Neural progenitor cell (in vitro differentiated cells): ENCODE measurements around the gene STX16.

Source experiments
- CTCF ChIP-seq: fragments of 200-600 bp; sonication (generic); IDR thresholded peaks from 2 replicates; pipeline ENCODE4 v1.5.1; 2017; ENCODE audit warnings: antibody characterized with exemption, mild to moderate bottlenecking
- EZH2 ChIP-seq: fragments of 200-600 bp; sonication (generic); IDR thresholded peaks from 2 replicates; pipeline ENCODE4 v1.6.1; 2017; ENCODE audit warnings: antibody characterized with exemption, mild to moderate bottlenecking, moderate library complexity
- EZH2phosphoT487 ChIP-seq: fragments of 200-600 bp; sonication (generic); IDR thresholded peaks from 2 replicates; pipeline ENCODE4 v1.6.1; 2017; ENCODE audit warnings: antibody characterized with exemption

GRCh38 chr20:58660855-58661597 lies 9.9 kb downstream of the STX16 start:
- TF ChIP-seq CTCF (no peak), EZH2 (no peak), EZH2phosphoT487 (no peak)
